Smooth muscle cell (in vitro differentiated cells): ENCODE measurements around the gene DLL3. TPM values are rescaled to one million over a fixed set of nuclear protein-coding genes. Genes with fewer than 3 reads are reported as not detected.

Source experiments
- DNase-seq: peaks from one replicate; lab custom pipeline; 2025; ENCODE audit not compliant: unreplicated experiment; lab: John Stamatoyannopoulos, UW
- H2AFZ ChIP-seq: fragments of 200-600 bp; sonication (generic); 2 replicates; pipeline ENCODE4 v1.6.0; 2016; ENCODE audit warnings: antibody characterized with exemption, low read depth, mild to moderate bottlenecking
- H3F3A ChIP-seq: fragments of 200-600 bp; sonication (generic); 2 replicates; pipeline ENCODE4 v1.6.0; 2017; ENCODE audit warnings: antibody characterized with exemption, low read depth
- H3K27ac ChIP-seq: fragments of 200-600 bp; sonication (generic); 2 replicates; pipeline ENCODE4 v1.5.1; 2016; ENCODE audit warnings: low read depth, mild to moderate bottlenecking
- H3K27me3 ChIP-seq: fragments of 200-600 bp; sonication (generic); 2 replicates; pipeline ENCODE4 v1.6.1; 2016; ENCODE audit warnings: low read depth, mild to moderate bottlenecking
- H3K36me3 ChIP-seq: fragments of 200-600 bp; sonication (generic); 2 replicates; pipeline ENCODE4 v1.5.1; 2016; ENCODE audit warnings: low read depth
- H3K4me1 ChIP-seq: fragments of 200-600 bp; sonication (generic); 2 replicates; pipeline ENCODE4 v1.5.1; 2016; ENCODE audit warnings: low read depth
- H3K4me2 ChIP-seq: fragments of 200-600 bp; sonication (generic); 2 replicates; pipeline ENCODE4 v1.6.0; 2016; ENCODE audit warnings: mild to moderate bottlenecking
- H3K4me3 ChIP-seq: fragments of 200-600 bp; sonication (generic); 2 replicates; pipeline ENCODE4 v1.5.1; 2016; ENCODE audit warnings: mild to moderate bottlenecking
- H3K79me2 ChIP-seq: fragments of 200-600 bp; sonication (generic); 2 replicates; pipeline ENCODE4 v1.6.0; 2016; ENCODE audit warnings: low read depth, mild to moderate bottlenecking
- H3K9ac ChIP-seq: fragments of 200-600 bp; sonication (generic); 2 replicates; pipeline ENCODE4 v1.6.0; 2016; ENCODE audit warnings: low read depth
- H3K9me3 ChIP-seq: fragments of 200-600 bp; sonication (generic); replicated peaks from 2 replicates; pipeline ENCODE4 v1.5.1; 2016; ENCODE audit warnings: low read depth
- H4K20me1 ChIP-seq: fragments of 200-600 bp; sonication (generic); 2 replicates; pipeline ENCODE4 v1.6.0; 2016; ENCODE audit warnings: low read depth
- WGBS: methylation state at CpG from one replicate; pipeline ENCODE4 v1.1.7; 2016; ENCODE audit warnings: low lambda C conversion rate; 5-methylcytosine and 5-hydroxymethylcytosine counted together
- polyA plus RNA-seq: library from polyadenylated mRNA; unstranded; fragments of >200 nt; fragmentation: Nextera tagmentation; extraction: Ambion mirVana; gene quantifications from 2 replicates; pipeline ENCODE4 v1.2.1, GENCODE V29; 2016
- total RNA-seq: library from RNA; depleted of rRNA; stranded (reverse); fragments of >200 nt; gene quantifications from 2 replicates; pipeline ENCODE4 v1.2.3, GENCODE V29; 2014
- TF ChIP-seq, protein P1 (sequence below): fragments of 200-600 bp; sonication (generic); IDR thresholded peaks from 2 replicates; pipeline ENCODE4 v1.5.1; 2017; ENCODE audit warnings: borderline replicate concordance, mild to moderate bottlenecking, antibody characterized with exemption; ENCODE audit not compliant: insufficient read depth, poor library complexity, severe bottlenecking

DLL3 gene
- total and polyA plus RNA-seq, 2 experiments from 2014 or later = 1.6 to 9.3 TPM

- H3K79me2 ChIP-seq = peaks cover 14% of the 10 kb centered on the region
- DNase-seq = no peak
- H3K4me2 ChIP-seq = no peak overlapping the region
- no peaks in the 10 kb centered on the region for H3F3A ChIP-seq
- H3K9ac ChIP-seq = no peak overlapping the region
- no peaks in the 10 kb centered on the region for H3K9me3 ChIP-seq
- H3K4me3 ChIP-seq = no peak overlapping the region
- 76% methylated on average over 3 of the region's 3 CpGs for WGBS
- TF ChIP-seq, protein P1, sequence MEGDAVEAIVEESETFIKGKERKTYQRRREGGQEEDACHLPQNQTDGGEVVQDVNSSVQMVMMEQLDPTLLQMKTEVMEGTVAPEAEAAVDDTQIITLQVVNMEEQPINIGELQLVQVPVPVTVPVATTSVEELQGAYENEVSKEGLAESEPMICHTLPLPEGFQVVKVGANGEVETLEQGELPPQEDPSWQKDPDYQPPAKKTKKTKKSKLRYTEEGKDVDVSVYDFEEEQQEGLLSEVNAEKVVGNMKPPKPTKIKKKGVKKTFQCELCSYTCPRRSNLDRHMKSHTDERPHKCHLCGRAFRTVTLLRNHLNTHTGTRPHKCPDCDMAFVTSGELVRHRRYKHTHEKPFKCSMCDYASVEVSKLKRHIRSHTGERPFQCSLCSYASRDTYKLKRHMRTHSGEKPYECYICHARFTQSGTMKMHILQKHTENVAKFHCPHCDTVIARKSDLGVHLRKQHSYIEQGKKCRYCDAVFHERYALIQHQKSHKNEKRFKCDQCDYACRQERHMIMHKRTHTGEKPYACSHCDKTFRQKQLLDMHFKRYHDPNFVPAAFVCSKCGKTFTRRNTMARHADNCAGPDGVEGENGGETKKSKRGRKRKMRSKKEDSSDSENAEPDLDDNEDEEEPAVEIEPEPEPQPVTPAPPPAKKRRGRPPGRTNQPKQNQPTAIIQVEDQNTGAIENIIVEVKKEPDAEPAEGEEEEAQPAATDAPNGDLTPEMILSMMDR = no peak
- no peaks in the 10 kb centered on the region for H3K27me3 ChIP-seq
- H4K20me1 ChIP-seq = peaks cover 50% of the 10 kb centered on the region
- no peak overlapping the region for H2AFZ ChIP-seq
- no peaks in the 10 kb centered on the region for H3K4me1 ChIP-seq
- no peaks in the 10 kb centered on the region for H3K36me3 ChIP-seq
- H3K27ac ChIP-seq = no peak overlapping the region
These were observed 35.3 kb upstream of the DLL3 start for GRCh38 chr19:39463403-39463802.

GRCh38 chr19:39465956-39466747 is 32.6 kb upstream of the DLL3 start:
- Histone ChIP-seq H3K9me3 (no peaks in the 10 kb centered on the region), H3K4me1 (no peaks in the 10 kb centered on the region), H3K36me3 (no peaks in the 10 kb centered on the region), H3F3A (no peaks in the 10 kb centered on the region), H3K79me2 (peaks cover 14% of the 10 kb centered on the region), H3K4me2 (no peak overlapping the region), H3K27ac (no peak overlapping the region), H2AFZ (no peak overlapping the region), H3K27me3 (no peaks in the 10 kb centered on the region), H3K4me3 (no peak overlapping the region), H4K20me1 (peaks cover 42% of the 10 kb centered on the region), H3K9ac (no peak overlapping the region)
- DNase-seq = no peak
- WGBS = 98% methylated on average over 18 of the region's 18 CpGs
- TF ChIP-seq, protein P1 = no peak

- H3K4me1 ChIP-seq = no peaks in the 10 kb centered on the region
- no peaks in the 10 kb centered on the region for H3F3A ChIP-seq
- H3K9ac ChIP-seq = no peak overlapping the region
- no peak overlapping the region for H3K4me2 ChIP-seq
- TF ChIP-seq, protein P1 = no peak
- 97% methylated on average over 7 of the region's 7 CpGs for WGBS
- no peaks in the 10 kb centered on the region for H3K9me3 ChIP-seq
- peaks cover 14% of the 10 kb centered on the region for H3K79me2 ChIP-seq
- H4K20me1 ChIP-seq = peaks cover 50% of the 10 kb centered on the region
- no peak overlapping the region for H2AFZ ChIP-seq
- no peak for DNase-seq
- no peaks in the 10 kb centered on the region for H3K36me3 ChIP-seq
- no peak overlapping the region for H3K27ac ChIP-seq
- no peaks in the 10 kb centered on the region for H3K27me3 ChIP-seq
- H3K4me3 ChIP-seq = no peak overlapping the region
These were observed 30.8 kb upstream of the DLL3 start for GRCh38 chr19:39467941-39468340.

DNA sequence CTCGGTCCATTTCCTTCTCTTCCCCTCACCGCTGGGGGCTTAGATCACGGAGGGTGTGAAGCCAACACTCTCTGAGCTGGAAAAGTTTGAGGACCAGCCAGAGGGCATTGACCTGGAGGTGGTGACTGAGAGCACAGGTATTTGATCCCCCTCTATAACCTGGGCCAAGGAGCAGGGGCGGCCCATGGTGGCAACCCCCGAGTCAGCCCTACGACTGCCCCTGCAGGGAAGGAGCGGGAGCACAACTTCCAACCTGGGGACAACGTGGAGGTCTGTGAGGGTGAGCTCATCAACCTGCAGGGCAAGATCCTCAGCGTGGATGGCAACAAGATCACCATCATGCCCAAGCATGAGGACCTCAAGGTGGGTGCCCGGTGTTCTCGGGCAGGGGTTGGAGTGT is 29.7 kb upstream of the DLL3 start:
- Histone ChIP-seq H3K79me2 (peaks cover 6% of the 10 kb centered on the region), H3F3A (no peaks in the 10 kb centered on the region), H2AFZ (no peak overlapping the region), H3K4me3 (no peak overlapping the region), H3K27ac (no peak overlapping the region), H4K20me1 (peaks cover 39% of the 10 kb centered on the region), H3K27me3 (no peaks in the 10 kb centered on the region), H3K36me3 (no peaks in the 10 kb centered on the region), H3K9ac (no peak overlapping the region), H3K9me3 (no peaks in the 10 kb centered on the region), H3K4me1 (no peaks in the 10 kb centered on the region), H3K4me2 (no peak overlapping the region)
- WGBS = 94% methylated on average over 11 of the region's 11 CpGs
- TF ChIP-seq, protein P1 = no peak
- DNase-seq = no peak
